Activated CD8-positive, alpha-beta T cell treated with anti-CD3 and anti-CD28 coated beads for 36 hours (primary cell): ENCODE measurements around the gene MIA. TPM values are rescaled to one million over a fixed set of nuclear protein-coding genes. Genes with fewer than 3 reads are reported as not detected.

ENCODE experiments used
- ATAC-seq: fragments of 200-7000 bp; cut with Tn5 transposase; one replicate; pipeline ENCODE4 v1.10.0; 2021; ENCODE audit warnings: mild to moderate bottlenecking, moderate library complexity
- CTCF ChIA-PET: fragments of 350-600 bp; sonication (Branson Sonifier 250); formaldehyde crosslinking; loops from one replicate; lab custom pipeline; 2021; ENCODE audit warnings: antibody characterized with exemption; lab: Charles Lee
- POLR2A ChIA-PET: fragments of 350-600 bp; sonication (Branson Sonifier 250); formaldehyde crosslinking; loops from one replicate; lab custom pipeline; 2021; ENCODE audit warnings: antibody characterized with exemption; lab: Charles Lee
- DNase-seq: peaks from one replicate; pipeline ENCODE4 v3.0.0-alpha.2; 2020
- H3K27ac Mint-ChIP-seq: one replicate; pipeline ENCODE4 v1.8.0; 2021; ENCODE audit warnings: mild to moderate bottlenecking, mixed read lengths
- H3K27me3 Mint-ChIP-seq: one replicate; pipeline ENCODE4 v1.8.0; 2021; ENCODE audit warnings: mixed read lengths
- H3K36me3 Mint-ChIP-seq: one replicate; pipeline ENCODE4 v1.8.0; 2021; ENCODE audit warnings: low read depth, mixed read lengths
- H3K4me1 Mint-ChIP-seq: one replicate; pipeline ENCODE4 v1.8.0; 2021; ENCODE audit warnings: low read depth, mixed read lengths
- H3K4me3 Mint-ChIP-seq: one replicate; pipeline ENCODE4 v1.8.0; 2021; ENCODE audit warnings: mild to moderate bottlenecking, moderate library complexity, mixed read lengths
- H3K9me3 Mint-ChIP-seq: one replicate; pipeline ENCODE4 v1.8.0; 2021; ENCODE audit warnings: mixed read lengths
- intact Hi-C: fragments of 100-400 bp; cut with micrococcal nuclease; formaldehyde crosslinking; loops from one replicate; pipeline ENCODE4 v1.10.0; 2022
- total RNA-seq, 2 experiments: library from RNA; stranded (reverse); gene quantifications; one replicate each; pipeline ENCODE4 v1.2.3, GENCODE V29; 2021
- TF ChIP-seq, protein P1 (sequence below): fragments of 200-600 bp; IDR thresholded peaks from one replicate; pipeline ENCODE4 v1.8.0; 2022; ENCODE audit warnings: antibody characterized with exemption, mild to moderate bottlenecking

MIA gene
- total RNA-seq, 2 experiments from 2014 or later: not detected

DNA sequence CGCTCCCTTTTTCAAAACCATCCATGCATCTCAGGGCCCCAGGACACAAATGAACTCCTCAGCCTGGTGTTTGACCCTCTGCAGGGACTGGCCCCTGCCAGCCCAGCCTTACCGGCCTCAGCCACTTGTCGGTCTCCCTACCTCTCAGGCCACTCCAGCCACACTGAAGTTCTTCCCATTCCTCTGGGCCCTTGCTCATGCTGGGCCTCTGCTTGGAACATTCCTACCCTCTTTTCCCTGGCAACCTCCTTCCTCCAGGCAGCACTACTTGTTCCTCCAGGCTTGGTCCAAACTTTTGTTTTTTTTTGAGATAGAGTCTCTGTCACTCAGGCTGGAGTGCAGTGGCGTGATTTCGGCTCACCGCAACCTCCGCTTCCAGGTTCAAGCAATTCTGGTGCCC is 16.0 kb downstream of the MIA start:
- no peaks in the 10 kb centered on the region for H3K27me3 Mint-ChIP-seq
- POLR2A ChIA-PET: interaction anchor here (2.5 kb wide), 1 partner anchor 14 kb away, joined by 15 read pairs; the partner anchor contains the start of gene RAB4B
- H3K9me3 Mint-ChIP-seq: no peaks in the 10 kb centered on the region
- CTCF ChIA-PET: interaction anchor here (1.6 to 1.7 kb wide), 2 partner anchors 12 to 14 kb away, joined by 4 to 5 read pairs; no protein-coding TSS in a partner anchor
- H3K4me3 Mint-ChIP-seq: no peak overlapping the region
- TF ChIP-seq, protein P1, sequence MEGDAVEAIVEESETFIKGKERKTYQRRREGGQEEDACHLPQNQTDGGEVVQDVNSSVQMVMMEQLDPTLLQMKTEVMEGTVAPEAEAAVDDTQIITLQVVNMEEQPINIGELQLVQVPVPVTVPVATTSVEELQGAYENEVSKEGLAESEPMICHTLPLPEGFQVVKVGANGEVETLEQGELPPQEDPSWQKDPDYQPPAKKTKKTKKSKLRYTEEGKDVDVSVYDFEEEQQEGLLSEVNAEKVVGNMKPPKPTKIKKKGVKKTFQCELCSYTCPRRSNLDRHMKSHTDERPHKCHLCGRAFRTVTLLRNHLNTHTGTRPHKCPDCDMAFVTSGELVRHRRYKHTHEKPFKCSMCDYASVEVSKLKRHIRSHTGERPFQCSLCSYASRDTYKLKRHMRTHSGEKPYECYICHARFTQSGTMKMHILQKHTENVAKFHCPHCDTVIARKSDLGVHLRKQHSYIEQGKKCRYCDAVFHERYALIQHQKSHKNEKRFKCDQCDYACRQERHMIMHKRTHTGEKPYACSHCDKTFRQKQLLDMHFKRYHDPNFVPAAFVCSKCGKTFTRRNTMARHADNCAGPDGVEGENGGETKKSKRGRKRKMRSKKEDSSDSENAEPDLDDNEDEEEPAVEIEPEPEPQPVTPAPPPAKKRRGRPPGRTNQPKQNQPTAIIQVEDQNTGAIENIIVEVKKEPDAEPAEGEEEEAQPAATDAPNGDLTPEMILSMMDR: no peak
- H3K27ac Mint-ChIP-seq: peak overlapping the region; percentile 68
- intact Hi-C loops: no loop called here
- H3K36me3 Mint-ChIP-seq: peaks cover 19% of the 10 kb centered on the region
- DNase-seq (no peak), ATAC-seq (no peak)
- peaks cover 28% of the 10 kb centered on the region for H3K4me1 Mint-ChIP-seq

DNA sequence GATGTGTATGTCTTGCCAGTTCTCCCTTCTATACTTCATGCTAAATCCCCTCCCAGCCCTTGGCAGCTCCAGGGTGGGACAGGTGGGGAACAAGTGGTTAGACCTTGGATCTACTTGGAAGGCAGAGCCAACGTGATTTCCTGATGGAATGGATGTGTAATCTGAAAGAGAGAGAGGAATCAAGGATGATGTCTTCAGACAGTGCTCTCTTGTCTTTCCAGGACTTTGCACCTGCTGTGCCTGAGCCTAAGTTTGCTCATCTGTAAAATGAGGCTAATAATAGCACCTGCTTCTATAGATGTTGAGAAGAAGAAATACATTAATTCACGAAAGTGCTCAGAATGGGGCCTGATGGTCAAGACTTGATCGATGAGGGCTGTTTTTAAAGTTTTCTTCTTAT is 16.7 kb downstream of the MIA start:
- CTCF ChIA-PET: interaction anchor here (1.5 to 2.2 kb wide), 4 partner anchors 13 to 25 kb away, joined by 4 to 7 read pairs (median 4); no protein-coding TSS in a partner anchor
- TF ChIP-seq, protein P1: no peak
- Mint-ChIP-seq H3K36me3 (peaks cover 17% of the 10 kb centered on the region), H3K27me3 (no peaks in the 10 kb centered on the region), H3K27ac (peak overlapping the region; percentile 85), H3K4me1 (peaks cover 31% of the 10 kb centered on the region), H3K9me3 (no peaks in the 10 kb centered on the region), H3K4me3 (no peak overlapping the region)
- ATAC-seq: peak; percentile 8
- DNase-seq: no peak
- intact Hi-C loops: loop anchor here (2.0 kb wide), 1 partner anchor 13 kb away; the partner anchor contains the start of gene RAB4B
- POLR2A ChIA-PET: interaction anchor here (1.0 to 2.5 kb wide), 2 partner anchors 14 to 40 kb away, joined by 3 to 15 read pairs; partner anchors contain the start of gene RAB4B

DNA sequence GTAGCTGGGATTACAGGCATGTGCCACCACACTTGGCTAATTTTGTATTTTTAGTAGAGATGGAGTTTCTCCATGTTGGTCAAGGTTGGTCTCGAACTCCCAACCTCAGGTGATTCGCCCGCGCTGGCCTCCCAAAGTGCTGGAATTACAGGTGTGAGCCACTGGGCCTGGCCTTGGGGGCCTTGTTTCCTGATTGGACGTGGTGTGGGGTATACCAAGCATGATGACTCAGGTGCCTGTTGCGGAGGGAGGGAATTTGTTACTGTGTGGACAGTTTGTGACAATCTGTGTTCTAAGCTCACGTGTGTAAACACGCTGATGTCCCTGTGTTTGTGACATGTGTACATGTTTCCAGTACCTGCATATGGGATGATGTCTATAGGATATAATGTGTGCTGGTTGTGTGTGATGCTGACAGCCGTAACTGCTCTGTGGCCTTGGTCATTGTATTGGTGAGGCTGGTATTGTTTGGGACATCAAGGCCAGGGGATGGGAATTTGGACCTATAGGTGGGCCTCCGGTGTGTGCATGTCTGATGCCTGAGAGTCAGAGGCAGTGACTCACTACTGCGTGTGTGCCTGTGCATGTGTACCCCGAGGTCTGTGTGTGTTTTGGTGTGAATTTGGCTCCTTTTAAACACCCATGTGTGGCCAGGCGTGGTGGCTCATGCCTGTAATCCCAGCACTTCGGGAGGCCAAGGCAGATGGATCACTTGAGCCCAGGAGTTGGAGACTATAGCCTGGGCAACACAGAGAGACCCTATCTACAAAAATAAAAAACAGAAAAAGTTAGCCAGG is 22.0 kb downstream of the MIA start:
- CTCF ChIA-PET: interaction anchor here (0.9 to 2.8 kb wide), 3 partner anchors 9 to 19 kb away, joined by 5 to 15 read pairs (median 13); partner anchors contain the start of gene RAB4B
- H3K4me3 Mint-ChIP-seq: peak overlapping the region; percentile 95
- H3K9me3 Mint-ChIP-seq: no peaks in the 10 kb centered on the region

DNA sequence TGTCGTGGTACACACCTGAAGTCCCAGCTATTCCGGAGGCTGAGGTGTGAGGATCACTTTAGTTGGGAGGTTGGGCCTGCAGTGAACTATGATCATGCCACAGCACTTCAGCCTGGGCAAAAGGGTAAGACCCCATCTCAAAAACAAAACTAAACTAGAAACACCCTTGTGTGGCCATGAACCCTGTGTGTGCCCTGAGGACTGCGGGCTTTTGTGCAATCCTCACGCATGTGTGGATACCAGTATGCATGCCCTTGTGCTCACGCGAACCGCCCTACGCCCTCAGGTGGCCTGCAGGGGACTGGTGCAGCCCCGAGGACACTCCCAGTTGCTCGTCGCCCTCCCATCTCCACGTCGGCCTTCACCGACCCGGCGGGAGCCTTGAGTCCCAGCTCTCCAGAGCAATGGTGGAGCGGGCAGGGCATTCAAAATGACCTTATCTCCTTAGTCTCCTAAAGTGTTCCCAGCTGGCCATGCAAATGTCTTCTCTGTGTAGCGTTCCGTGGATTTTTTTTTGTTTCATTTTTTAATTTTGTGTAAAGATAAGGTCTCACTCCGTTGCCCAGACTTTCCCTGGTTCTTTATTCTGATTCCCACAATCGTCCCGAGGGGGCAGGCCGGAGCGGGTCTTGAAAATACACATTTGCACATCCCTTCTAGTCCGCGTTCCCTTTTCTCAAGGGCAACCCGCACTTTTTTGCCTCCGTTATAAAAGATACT is 22.8 kb downstream of the MIA start:
- CTCF ChIA-PET: interaction anchor here (0.7 to 2.3 kb wide), 7 partner anchors 9 to 135 kb away, joined by 3 to 15 read pairs (median 5); partner anchors contain the start of genes COQ8B, ITPKC and RAB4B
- ATAC-seq: peak; percentile 35
- peak overlapping the region; percentile 97 for H3K27ac Mint-ChIP-seq
- no peaks in the 10 kb centered on the region for H3K9me3 Mint-ChIP-seq
- peak overlapping the region; percentile 95 for H3K4me3 Mint-ChIP-seq
- peaks cover 49% of the 10 kb centered on the region for H3K4me1 Mint-ChIP-seq
- POLR2A ChIA-PET: interaction anchor here (0.5 to 3.2 kb wide), 8 partner anchors 11 to 135 kb away, joined by 3 to 15 read pairs (median 4); partner anchors contain the start of gene RAB4B
- H3K36me3 Mint-ChIP-seq: peaks cover 37% of the 10 kb centered on the region
- intact Hi-C loops: no loop called here
- TF ChIP-seq, protein P1: no peak
- no peaks in the 10 kb centered on the region for H3K27me3 Mint-ChIP-seq
- peak; percentile 82 for DNase-seq

More for the DNA sequence above, 22.0 kb downstream of the MIA start:
- POLR2A ChIA-PET: interaction anchor here (0.6 to 3.2 kb wide), 5 partner anchors 11 to 134 kb away, joined by 3 to 15 read pairs (median 3); partner anchors contain the start of gene RAB4B
- Mint-ChIP-seq H3K27ac (peak overlapping the region; percentile 97), H3K36me3 (peaks cover 34% of the 10 kb centered on the region), H3K27me3 (no peaks in the 10 kb centered on the region), H3K4me1 (peaks cover 49% of the 10 kb centered on the region)
- no peak for ATAC-seq
- TF ChIP-seq, protein P1: no peak
- intact Hi-C loops: no loop called here
- no peak for DNase-seq
